ENCODE results near the gene LRRC31.

- TF ChIP-seq CTCF (IDR thresholded peaks at IDR 0.05) (no peak), POLR2A (IDR thresholded peaks at IDR 0.05) (no peak), POLR2AphosphoS5 (IDR thresholded peaks at IDR 0.05) (no peak)
Measured at GRCh38 chr3:169879013-169879557, 9.3 kb upstream of the LRRC31 start.
